GM23248 (cell line): ENCODE measurements around the gene ART4. TPM values are rescaled to one million over a fixed set of nuclear protein-coding genes. Genes with fewer than 3 reads are reported as not detected.

Experiments
- DNase-seq: peaks from one replicate; pipeline ENCODE4 v3.0.0-alpha.2; 2015
- H2AFZ ChIP-seq: fragments of 200-600 bp; sonication (generic); 2 replicates; pipeline ENCODE4 v1.6.1; 2016; ENCODE audit warnings: antibody characterized with exemption
- H3F3A ChIP-seq: fragments of 200-600 bp; sonication (generic); 2 replicates; pipeline ENCODE4 v1.6.1; 2016; ENCODE audit warnings: mild to moderate bottlenecking, antibody characterized with exemption, mixed run types; ENCODE audit not compliant: insufficient read depth
- H3K27ac ChIP-seq: fragments of 200-600 bp; sonication (generic); 2 replicates; pipeline ENCODE4 v1.5.1; 2016; ENCODE audit warnings: mild to moderate bottlenecking
- H3K27me3 ChIP-seq: fragments of 200-600 bp; sonication (generic); replicated peaks from 2 replicates; pipeline ENCODE4 v1.6.1; 2016; ENCODE audit warnings: mild to moderate bottlenecking; ENCODE audit not compliant: insufficient read depth
- H3K36me3 ChIP-seq: fragments of 200-600 bp; sonication (generic); 2 replicates; pipeline ENCODE4 v1.6.1; 2016; ENCODE audit warnings: low read depth, mild to moderate bottlenecking
- H3K4me1 ChIP-seq: fragments of 200-600 bp; sonication (generic); 2 replicates; pipeline ENCODE4 v1.6.1; 2016; ENCODE audit warnings: mild to moderate bottlenecking; ENCODE audit not compliant: insufficient read depth
- H3K4me2 ChIP-seq: fragments of 200-600 bp; sonication (generic); one replicate; pipeline ENCODE4 v1.6.1; 2016; ENCODE audit warnings: mild to moderate bottlenecking; ENCODE audit not compliant: unreplicated experiment
- H3K4me3 ChIP-seq: fragments of 200-600 bp; sonication (generic); 2 replicates; pipeline ENCODE4 v1.5.1; 2016; ENCODE audit warnings: mild to moderate bottlenecking
- H3K79me2 ChIP-seq: fragments of 200-600 bp; sonication (generic); 2 replicates; pipeline ENCODE4 v1.6.1; 2016; ENCODE audit warnings: mild to moderate bottlenecking; ENCODE audit not compliant: insufficient read depth
- H3K9ac ChIP-seq: fragments of 200-600 bp; sonication (generic); 2 replicates; pipeline ENCODE4 v1.6.1; 2016; ENCODE audit warnings: mild to moderate bottlenecking
- H3K9me2 ChIP-seq: fragments of 200-600 bp; sonication (generic); 2 replicates; pipeline ENCODE4 v1.6.1; 2016; ENCODE audit warnings: mixed run types, mild to moderate bottlenecking, moderate library complexity; ENCODE audit not compliant: insufficient read depth
- H3K9me3 ChIP-seq: fragments of 200-600 bp; sonication (generic); one replicate; pipeline ENCODE4 v1.6.1; 2017; ENCODE audit warnings: low read depth
- H4K20me1 ChIP-seq: fragments of 200-600 bp; sonication (generic); 2 replicates; pipeline ENCODE4 v1.6.0; 2016; ENCODE audit not compliant: insufficient read depth
- EZH2 ChIP-seq: fragments of 200-600 bp; sonication (generic); IDR thresholded peaks from 2 replicates; pipeline ENCODE4 v1.6.1; 2018; ENCODE audit warnings: antibody characterized with exemption, mild to moderate bottlenecking; ENCODE audit not compliant: insufficient read depth, poor library complexity, severe bottlenecking
- EZH2phosphoT487 ChIP-seq: fragments of 200-600 bp; sonication (generic); IDR thresholded peaks from 2 replicates; pipeline ENCODE4 v1.6.1; 2018; ENCODE audit warnings: antibody characterized with exemption, moderate library complexity, mild to moderate bottlenecking, low read depth; ENCODE audit not compliant: insufficient read depth
- WGBS, 2 experiments: methylation state at CpG; one replicate each; pipeline ENCODE4 v1.1.6; 2015 to 2017; ENCODE audit warnings: low lambda C conversion rate in 2 of 2, low coverage in 1 of 2; ENCODE audit errors: missing lambda C conversion rate in 2 of 2; 5-methylcytosine and 5-hydroxymethylcytosine counted together
- in situ Hi-C: fragments of 300-500 bp; cut with MboI; formaldehyde crosslinking; loops from 2 replicates; pipeline ENCODE4 v1.15.0; 2020
- polyA plus RNA-seq: library from polyadenylated mRNA; unstranded; fragments of >200 nt; fragmentation: Nextera tagmentation; extraction: Ambion mirVana; gene quantifications from 2 replicates; pipeline ENCODE4 v1.2.1, GENCODE V29; 2016
- total RNA-seq: library from RNA; depleted of rRNA; stranded (reverse); fragments of >200 nt; shearing (Covaris generic); gene quantifications from 2 replicates; pipeline ENCODE4 v1.2.3, GENCODE V29; 2014

The ART4 gene
- total and polyA plus RNA-seq, 2 experiments from 2014 or later = not detected

- TF ChIP-seq EZH2 = no peak
- TF ChIP-seq EZH2phosphoT487 = no peak
- 40 to 60% methylated on average over 1 of the region's 1 CpG for WGBS, 2 experiments
- no peaks in the 10 kb centered on the region for H3K9me3 ChIP-seq
- H2AFZ ChIP-seq = no peak overlapping the region
- no peaks in the 10 kb centered on the region for H3F3A ChIP-seq
- no peak overlapping the region for H3K4me3 ChIP-seq
- H3K27me3 ChIP-seq = no peaks in the 10 kb centered on the region
- no peaks in the 10 kb centered on the region for H3K4me1 ChIP-seq
- H4K20me1 ChIP-seq = no peaks in the 10 kb centered on the region
- no peaks in the 10 kb centered on the region for H3K9me2 ChIP-seq
- DNase-seq = no peak
- H3K9ac ChIP-seq = no peak overlapping the region
- H3K79me2 ChIP-seq = no peaks in the 10 kb centered on the region
- H3K36me3 ChIP-seq = no peaks in the 10 kb centered on the region
- H3K4me2 ChIP-seq = no peak overlapping the region
- in situ Hi-C loops = no loop called here
- no peak overlapping the region for H3K27ac ChIP-seq
These were observed 30.3 kb upstream of the ART4 start for GRCh38 chr12:14873440-14874185.

- no peaks in the 10 kb centered on the region for H3F3A ChIP-seq
- no peaks in the 10 kb centered on the region for H3K9me2 ChIP-seq
- no peak overlapping the region for H3K4me2 ChIP-seq
- H3K27ac ChIP-seq = no peak overlapping the region
- TF ChIP-seq EZH2phosphoT487 (no peak), EZH2 (no peak)
- no peaks in the 10 kb centered on the region for H4K20me1 ChIP-seq
- H3K9me3 ChIP-seq = no peaks in the 10 kb centered on the region
- H2AFZ ChIP-seq = no peak overlapping the region
- H3K79me2 ChIP-seq = no peaks in the 10 kb centered on the region
- in situ Hi-C loops = no loop called here
- no peak overlapping the region for H3K4me3 ChIP-seq
- WGBS, 2 experiments = 36 to 40% methylated on average over 1 of the region's 1 CpG
- H3K36me3 ChIP-seq = no peaks in the 10 kb centered on the region
- H3K4me1 ChIP-seq = no peaks in the 10 kb centered on the region
- no peaks in the 10 kb centered on the region for H3K27me3 ChIP-seq
- H3K9ac ChIP-seq = no peak overlapping the region
- DNase-seq = no peak
These were observed 28.6 kb upstream of the ART4 start for GRCh38 chr12:14871886-14872285.

DNA sequence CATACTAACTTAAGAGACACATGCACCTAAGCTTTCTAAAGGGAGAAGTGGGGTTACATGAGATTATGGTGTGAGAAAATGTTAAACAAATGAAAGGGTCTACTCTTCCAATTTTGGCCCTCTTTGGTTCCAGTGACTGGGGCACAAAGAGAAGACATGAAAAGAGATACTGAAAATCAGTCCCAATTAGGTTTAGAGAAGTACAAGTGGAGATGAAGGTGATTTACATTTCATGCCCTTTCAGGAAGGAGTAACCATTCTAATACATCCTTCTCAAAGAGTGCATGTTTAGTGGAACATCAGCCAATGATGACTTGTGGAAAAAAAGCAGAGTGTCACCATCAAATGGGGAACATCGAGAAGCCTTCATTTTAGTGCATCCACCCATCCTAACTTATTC, 27.9 kb upstream of the ART4 start:
- TF ChIP-seq EZH2phosphoT487 (no peak), EZH2 (no peak)
- in situ Hi-C loops = no loop called here

GRCh38 chr12:14868916-14869506, 25.7 kb upstream of the ART4 start:
- no peaks in the 10 kb centered on the region for H4K20me1 ChIP-seq
- H3K9me2 ChIP-seq = no peaks in the 10 kb centered on the region
- H3F3A ChIP-seq = no peaks in the 10 kb centered on the region
- no peak overlapping the region for H3K4me2 ChIP-seq
- H3K27me3 ChIP-seq = no peaks in the 10 kb centered on the region
- no peak overlapping the region for H3K4me3 ChIP-seq
- peak; percentile 11 for DNase-seq
- in situ Hi-C loops = no loop called here
- 61 to 85% methylated on average over 3 of the region's 3 CpGs for WGBS, 2 experiments
- no peaks in the 10 kb centered on the region for H3K9me3 ChIP-seq
- H3K36me3 ChIP-seq = no peaks in the 10 kb centered on the region
- no peaks in the 10 kb centered on the region for H3K4me1 ChIP-seq
- H3K79me2 ChIP-seq = no peaks in the 10 kb centered on the region
- H3K27ac ChIP-seq = no peak overlapping the region
- H3K9ac ChIP-seq = no peak overlapping the region
- H2AFZ ChIP-seq = no peak overlapping the region
- no peak for TF ChIP-seq EZH2
- no peak for TF ChIP-seq EZH2phosphoT487

More for the DNA sequence above, 27.9 kb upstream of the ART4 start:
- H4K20me1 ChIP-seq = no peaks in the 10 kb centered on the region
- H3K36me3 ChIP-seq = no peaks in the 10 kb centered on the region
- no peaks in the 10 kb centered on the region for H3K4me1 ChIP-seq
- no peak overlapping the region for H3K4me3 ChIP-seq
- no peaks in the 10 kb centered on the region for H3K27me3 ChIP-seq
- no peak overlapping the region for H3K27ac ChIP-seq
- H3K79me2 ChIP-seq = no peaks in the 10 kb centered on the region
- no peak for DNase-seq
- 94 to 97% methylated on average over 1 of the region's 1 CpG for WGBS, 2 experiments
- H3K9ac ChIP-seq = no peak overlapping the region
- no peak overlapping the region for H2AFZ ChIP-seq
- no peaks in the 10 kb centered on the region for H3F3A ChIP-seq
- H3K9me3 ChIP-seq = no peaks in the 10 kb centered on the region
- H3K9me2 ChIP-seq = no peaks in the 10 kb centered on the region
- no peak overlapping the region for H3K4me2 ChIP-seq
